Small intestine (tissue), 7 donors: ENCODE results near the gene ANKRD42. TPM values are rescaled to one million over a fixed set of nuclear protein-coding genes. Genes with fewer than 3 reads are reported as not detected.

Experiments
- DNase-seq, 2 donors: peaks; one replicate each; pipeline versions ENCODE4 v3.0.0 to v3.0.0-alpha.2; 2013
- FAIRE-seq: peaks from 2 replicates; lab custom pipeline; 2012; peaks lifted over from hg19 to GRCh38; lab: Jason Lieb, UNC
- H3K27ac ChIP-seq, 3 donors: one replicate each; pipeline ENCODE4 v1.5.1; 2013; ENCODE audit warnings: low read length in 2 of 3, mild to moderate bottlenecking in 2 of 3, control low read depth in 1 of 3, inconsistent platforms in 1 of 3, low read depth in 1 of 3, moderate library complexity in 1 of 3
- H3K27me3 ChIP-seq, 3 donors: one replicate each; pipeline ENCODE4 v1.6.1; 2013; ENCODE audit warnings: low read length in 3 of 3, inconsistent platforms in 1 of 3; ENCODE audit not compliant: control insufficient read depth in 3 of 3, insufficient read depth in 3 of 3
- H3K36me3 ChIP-seq, 3 donors: one replicate each; pipeline ENCODE4 v1.6.1; 2013; ENCODE audit warnings: low read length in 3 of 3, inconsistent platforms in 1 of 3, low read depth in 1 of 3, mild to moderate bottlenecking in 1 of 3, moderate library complexity in 1 of 3; ENCODE audit not compliant: control insufficient read depth in 3 of 3, insufficient read depth in 2 of 3
- H3K4me1 ChIP-seq, 3 donors: one replicate each; pipeline ENCODE4 v1.6.1; 2013; ENCODE audit warnings: low read length in 2 of 3, inconsistent platforms in 1 of 3, low read depth in 1 of 3, mild to moderate bottlenecking in 1 of 3, moderate library complexity in 1 of 3; ENCODE audit not compliant: control insufficient read depth in 3 of 3, insufficient read depth in 2 of 3
- H3K4me3 ChIP-seq, 3 donors: one replicate each; pipeline ENCODE4 v1.5.1; 2013; ENCODE audit warnings: low read length in 3 of 3, control low read depth in 1 of 3, inconsistent platforms in 1 of 3, low read depth in 1 of 3, mild to moderate bottlenecking in 1 of 3, moderate library complexity in 1 of 3
- H3K9me3 ChIP-seq, 2 donors: one replicate each; pipeline ENCODE4 v1.6.1; 2013; ENCODE audit warnings: low read depth in 1 of 2, low read length in 1 of 2; ENCODE audit not compliant: control insufficient read depth in 2 of 2, insufficient read depth in 1 of 2
- WGBS, 3 donors: extraction: QIAGEN DNeasy Blood & Tissue Kit; methylation state at CpG; one replicate each; pipeline ENCODE4 v1.1.7; 2013; 5-methylcytosine and 5-hydroxymethylcytosine counted together
- polyA plus RNA-seq, 4 donors: library from polyadenylated mRNA; stranded (reverse) in 3 of 4; unstranded in 1 of 4; fragments of 200-250 nt in 3 of 4; fragments of 120-200 nt in 1 of 4; gene quantifications; one replicate each; pipeline versions ENCODE4 v1.2.1 to v1.2.3, GENCODE V29; 2013
- donor health status: healthy with polysubstance abuse.
- donor health status: control.
- donor health status: control.
- donor health status: Bipolar disorder and iron deficiency.
- donor health status: healthy.

The ANKRD42 gene
- polyA plus RNA-seq, 4 donors = 4.3 to 9.1 (median 5.2) TPM

DNA sequence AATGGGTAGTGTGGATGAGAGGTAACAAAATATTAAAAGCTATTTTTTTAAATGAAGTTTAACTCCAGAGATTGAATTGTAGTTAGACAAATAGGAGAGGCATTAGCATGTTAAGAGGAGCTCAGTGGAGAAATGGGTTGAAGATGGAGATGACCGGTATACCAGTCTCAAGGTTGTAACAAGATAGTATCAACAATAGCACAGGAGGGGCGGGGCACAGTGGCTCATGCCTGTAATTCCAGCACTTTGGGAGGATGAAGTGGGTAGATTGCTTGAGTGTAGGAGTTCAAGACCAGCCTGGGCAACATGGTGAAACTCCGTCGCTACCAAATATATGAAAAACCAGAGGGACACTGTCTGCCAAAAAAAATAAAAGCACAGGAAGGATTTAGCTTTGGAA lies 6.0 kb upstream of the ANKRD42 start:
- Histone ChIP-seq H3K4me1 (peaks cover 0 to 5% (median 0%) of the 10 kb centered on the region in 3 donors), H3K36me3 (peaks cover 2 to 41% (median 10%) of the 10 kb centered on the region in 3 donors), H3K9me3 (no peaks in the 10 kb centered on the region), H3K27ac (no peak overlapping the region), H3K4me3 (no peak overlapping the region), H3K27me3 (no peaks in the 10 kb centered on the region)
- 83 to 97% (median 94%) methylated on average over 4 of the region's 4 CpGs for WGBS, 3 donors
- FAIRE-seq = no peak
- DNase-seq = no peak

DNA sequence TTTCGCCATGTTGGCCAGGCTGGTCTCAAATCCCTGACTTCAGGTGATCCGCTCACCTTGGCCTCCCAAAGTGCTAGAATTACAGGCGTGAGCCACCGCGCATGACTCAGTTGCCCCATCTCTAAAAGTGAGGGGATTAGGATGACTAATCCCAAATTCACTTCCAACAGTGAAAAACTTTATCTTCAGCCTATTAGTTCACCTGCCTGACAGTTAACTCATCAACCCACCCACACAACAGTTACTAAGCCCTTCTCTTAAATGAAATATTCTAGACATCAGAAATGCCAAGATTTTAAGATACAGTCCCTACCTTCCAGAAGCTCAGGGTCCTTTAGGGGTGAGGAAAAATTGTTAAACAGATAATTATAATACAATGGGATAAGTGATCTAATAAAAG lies 2.0 kb upstream of the ANKRD42 start:
- no peak for DNase-seq
- no peak for FAIRE-seq
- Histone ChIP-seq H3K4me1 (peaks cover 1 to 10% (median 6%) of the 10 kb centered on the region in 3 donors), H3K4me3 (no peak overlapping the region), H3K27me3 (no peaks in the 10 kb centered on the region), H3K36me3 (peaks cover 0 to 31% (median 0%) of the 10 kb centered on the region in 3 donors), H3K9me3 (no peaks in the 10 kb centered on the region), H3K27ac (peak overlapping the region in 1 of 3 donors; percentile 96)
- 95 to 98% (median 96%) methylated on average over 5 of the region's 5 CpGs for WGBS, 3 donors

DNA sequence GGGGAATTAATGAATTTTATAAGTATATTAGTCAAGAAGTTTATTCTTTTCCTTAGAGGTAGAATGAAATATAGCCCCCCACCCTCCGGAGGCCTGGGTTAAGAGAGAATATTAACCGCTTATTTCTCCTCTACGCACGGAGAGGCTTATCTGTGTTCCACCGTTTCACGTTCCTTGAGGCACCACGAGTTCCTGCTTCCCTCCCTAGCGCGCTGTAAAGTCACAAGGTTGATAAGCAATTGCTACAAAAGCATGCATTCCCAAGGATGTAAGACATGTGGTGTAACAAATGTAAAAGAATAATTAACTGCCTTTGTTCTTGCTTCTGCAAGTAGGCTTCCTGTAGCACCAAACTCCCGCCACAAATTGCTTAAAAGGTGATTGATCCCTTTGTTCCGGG lies 1.5 kb upstream of the ANKRD42 start:
- Histone ChIP-seq H3K4me1 (peaks cover 1 to 12% (median 6%) of the 10 kb centered on the region in 3 donors), H3K27ac (peak overlapping the region in 1 of 3 donors; percentile 96), H3K9me3 (no peaks in the 10 kb centered on the region), H3K27me3 (no peaks in the 10 kb centered on the region), H3K4me3 (peak overlapping the region in 2 of 3 donors; percentile 74 to 78), H3K36me3 (peaks cover 0 to 28% (median 0%) of the 10 kb centered on the region in 3 donors)
- DNase-seq (peak; percentile 33 to 73), FAIRE-seq (no peak)
- WGBS, 3 donors = 26 to 74% (median 51%) methylated on average over 11 of the region's 11 CpGs

DNA sequence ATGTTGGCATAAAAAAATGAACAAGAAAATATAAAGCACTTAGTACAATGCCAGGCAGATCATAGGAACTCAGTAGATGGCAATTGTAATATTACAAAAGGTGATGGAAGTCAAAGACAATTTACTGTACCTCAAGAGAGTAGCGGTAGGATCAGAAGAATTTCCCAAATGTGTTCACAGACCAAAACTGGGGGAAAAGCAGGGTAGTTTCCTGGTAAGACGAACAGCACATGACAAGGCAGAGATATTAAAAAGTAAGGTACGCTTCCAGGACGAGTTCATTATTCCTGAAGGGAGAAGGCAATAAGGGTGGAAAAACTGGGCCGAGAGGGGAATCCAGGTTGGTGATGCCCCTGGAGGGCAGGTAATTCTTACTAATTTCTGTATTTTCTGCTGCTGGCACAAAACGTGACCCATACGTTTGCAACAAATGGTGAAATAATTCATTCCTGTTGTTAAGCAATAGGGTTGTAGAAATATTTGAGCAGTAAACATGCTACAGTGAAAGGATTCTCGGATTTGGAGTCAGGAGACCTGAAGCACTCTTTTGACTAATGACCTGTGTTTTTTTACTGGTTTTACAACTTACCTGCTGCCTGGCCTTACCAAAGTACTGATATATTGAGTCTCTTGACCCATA lies 786 bp upstream of the ANKRD42 start:
- H3K4me1 ChIP-seq = peaks cover 1 to 12% (median 6%) of the 10 kb centered on the region in 3 donors
- DNase-seq (peak in 1 of 2 donors; percentile 11), FAIRE-seq (no peak)
- H3K36me3 ChIP-seq = peaks cover 0 to 25% (median 0%) of the 10 kb centered on the region in 3 donors
- WGBS, 3 donors = 2 to 15% (median 13%) methylated on average over 8 of the region's 8 CpGs
- no peaks in the 10 kb centered on the region for H3K9me3 ChIP-seq
- H3K27me3 ChIP-seq = no peaks in the 10 kb centered on the region
- peak overlapping the region; percentile 60 to 97 (median 96) for H3K27ac ChIP-seq
- H3K4me3 ChIP-seq = peak overlapping the region; percentile 74 to 78 (median 77)

DNA sequence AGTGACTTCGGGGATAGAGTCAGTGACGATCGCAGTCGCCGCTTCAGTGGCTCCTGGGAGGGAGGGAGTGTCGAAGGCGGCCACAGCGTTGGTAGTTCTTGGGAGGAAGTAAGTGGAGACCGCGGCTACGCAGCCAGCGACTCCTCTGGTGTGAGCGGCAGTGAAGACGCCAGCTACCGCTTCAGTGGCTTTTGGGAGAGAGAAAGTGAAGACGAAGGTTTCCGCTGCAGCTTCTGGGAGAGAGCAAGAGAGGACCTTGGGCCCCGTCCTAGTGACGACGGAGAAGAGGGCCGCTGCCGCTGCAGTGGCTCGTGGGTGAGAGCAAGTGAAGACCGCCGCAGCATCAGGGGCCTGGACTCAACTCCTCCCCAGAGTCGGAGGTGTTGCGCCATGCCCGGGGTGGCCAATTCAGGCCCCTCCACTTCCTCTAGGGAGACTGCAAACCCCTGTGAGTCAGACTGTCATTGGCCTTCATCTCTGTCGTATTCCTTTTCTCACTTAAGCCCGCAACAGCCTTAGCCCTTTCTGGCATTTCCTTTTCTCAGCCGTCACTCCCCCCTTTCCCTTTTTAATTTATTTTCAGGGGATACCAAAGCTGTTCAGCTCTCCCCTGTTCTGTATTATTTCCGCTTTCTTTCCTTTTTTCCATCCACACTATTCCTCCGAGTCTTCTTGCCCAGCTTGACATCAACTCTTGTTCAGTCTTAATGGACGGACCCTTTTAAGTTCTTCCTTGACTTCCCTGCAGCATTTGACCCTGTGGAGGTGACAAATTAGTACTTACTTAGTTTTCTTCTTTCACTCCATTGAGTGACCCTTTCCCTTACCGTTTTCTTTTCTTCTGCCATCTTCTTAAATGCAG lies 1.0 kb downstream of the ANKRD42 start:
- WGBS, 3 donors = 2% methylated on average over 35 of the region's 35 CpGs
- Histone ChIP-seq H3K27me3 (no peaks in the 10 kb centered on the region), H3K4me3 (peak overlapping the region; percentile 74 to 78 (median 77)), H3K9me3 (no peaks in the 10 kb centered on the region), H3K27ac (peak overlapping the region; percentile 75 to 97 (median 96)), H3K36me3 (peaks cover 0 to 20% (median 2%) of the 10 kb centered on the region in 3 donors), H3K4me1 (peaks cover 1 to 12% (median 6%) of the 10 kb centered on the region in 3 donors)
- no peak for FAIRE-seq
- peak; percentile 68 to 84 for DNase-seq

DNA sequence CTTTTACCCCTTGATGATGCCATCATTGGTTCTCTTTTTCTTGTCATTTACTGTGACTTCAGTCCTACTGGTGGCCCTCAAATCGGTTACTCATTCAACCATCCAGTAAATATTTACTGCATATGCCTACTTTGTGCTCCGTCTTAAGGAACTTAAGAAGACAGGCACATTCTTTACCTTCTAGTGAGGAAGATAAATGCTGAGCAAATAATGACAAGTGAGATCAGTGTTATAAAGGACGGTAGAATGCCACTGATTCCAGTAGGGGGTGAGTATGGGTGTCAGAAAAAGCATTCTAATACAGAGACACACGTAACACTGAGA lies 1.6 kb downstream of the ANKRD42 start:
- 20 to 36% (median 36%) methylated on average over 4 of the region's 4 CpGs for WGBS, 3 donors

DNA sequence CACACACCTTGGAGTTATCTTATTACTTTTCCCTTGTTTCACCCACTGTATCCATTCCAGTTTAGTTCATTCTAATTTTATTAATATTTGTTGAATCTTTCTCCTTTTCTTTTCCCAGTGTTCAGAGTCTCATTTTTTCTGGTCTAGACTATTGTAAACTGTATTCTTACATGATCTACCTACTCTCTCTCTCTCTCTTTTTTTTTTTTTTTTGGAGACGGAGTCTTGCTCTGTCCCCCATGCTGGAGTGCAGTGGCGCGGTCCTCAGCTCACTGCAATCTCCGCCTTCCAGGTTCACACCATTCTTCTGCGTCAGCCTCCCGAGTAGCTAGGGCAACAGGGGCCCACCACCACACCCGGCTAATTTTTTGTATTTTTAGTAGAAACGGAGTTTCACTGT lies 2.1 kb downstream of the ANKRD42 start:
- H3K36me3 ChIP-seq = peaks cover 0 to 9% (median 2%) of the 10 kb centered on the region in 3 donors
- no peak overlapping the region for H3K27ac ChIP-seq
- H3K9me3 ChIP-seq = no peaks in the 10 kb centered on the region
- peaks cover 1 to 12% (median 6%) of the 10 kb centered on the region in 3 donors for H3K4me1 ChIP-seq
- FAIRE-seq (no peak), DNase-seq (no peak)
- no peaks in the 10 kb centered on the region for H3K27me3 ChIP-seq
- no peak overlapping the region for H3K4me3 ChIP-seq
- WGBS, 3 donors = 92 to 98% (median 96%) methylated on average over 8 of the region's 8 CpGs

More for the DNA sequence above, 1.6 kb downstream of the ANKRD42 start:
- H3K36me3 ChIP-seq = peaks cover 0 to 14% (median 2%) of the 10 kb centered on the region in 3 donors
- FAIRE-seq (no peak), DNase-seq (peak in 1 of 2 donors; percentile 32)
- peaks cover 1 to 12% (median 6%) of the 10 kb centered on the region in 3 donors for H3K4me1 ChIP-seq
- peak overlapping the region in 2 of 3 donors; percentile 96 to 97 for H3K27ac ChIP-seq
- H3K9me3 ChIP-seq = no peaks in the 10 kb centered on the region
- peak overlapping the region in 2 of 3 donors; percentile 74 to 78 for H3K4me3 ChIP-seq
- H3K27me3 ChIP-seq = no peaks in the 10 kb centered on the region

DNA sequence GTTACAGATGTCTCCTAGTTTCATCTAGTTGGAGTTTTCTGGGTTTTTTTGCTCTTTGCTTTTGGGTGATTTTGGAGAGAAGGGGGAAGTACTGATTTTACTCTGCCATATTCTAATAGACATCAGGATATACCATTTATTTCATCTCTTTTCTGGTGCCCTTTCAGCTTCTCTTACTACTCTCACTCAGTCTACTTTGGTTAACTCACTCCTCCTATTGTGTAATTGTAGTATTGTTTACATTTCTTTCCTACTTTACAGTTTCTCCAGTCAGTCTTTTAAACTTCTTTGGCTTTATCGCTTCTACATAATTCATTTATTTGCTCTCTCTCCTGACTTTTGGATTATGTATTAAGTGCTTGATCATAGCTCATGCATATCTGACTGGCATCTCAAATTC lies 6.5 kb downstream of the ANKRD42 start:
- no peak for FAIRE-seq

More for the DNA sequence above, 6.5 kb downstream of the ANKRD42 start:
- WGBS, 3 donors = 95 to 98% (median 97%) methylated on average over 1 of the region's 1 CpG
- Histone ChIP-seq H3K4me3 (no peak overlapping the region), H3K4me1 (peaks cover 1 to 5% (median 5%) of the 10 kb centered on the region in 3 donors), H3K9me3 (no peaks in the 10 kb centered on the region), H3K36me3 (peaks cover 0 to 3% (median 2%) of the 10 kb centered on the region in 3 donors), H3K27me3 (no peaks in the 10 kb centered on the region), H3K27ac (no peak overlapping the region)
- DNase-seq = no peak
